Large intestine (tissue), 3 donors: Measurements from ENCODE around the gene INVS. TPM values are rescaled to one million over a fixed set of nuclear protein-coding genes. Genes with fewer than 3 reads are reported as not detected.
"Not testable (repeated sequence)": the region's sequence is repeated elsewhere in the genome, so short reads cannot be mapped to it uniquely, and the experiment has no call there.

Source experiments
- DNase-seq, 2 donors: peaks; one replicate each; pipeline versions ENCODE4 v3.0.0 to v3.0.0-alpha.2; 2013
- H3K27ac ChIP-seq: one replicate; pipeline ENCODE4 v1.5.1; 2013; ENCODE audit warnings: low read length
- H3K27me3 ChIP-seq: 2 replicates; pipeline ENCODE4 v1.6.1; 2013; ENCODE audit warnings: low read length; ENCODE audit not compliant: control insufficient read depth, insufficient read depth
- H3K36me3 ChIP-seq: 2 replicates; pipeline ENCODE4 v1.6.1; 2013; ENCODE audit warnings: low read length; ENCODE audit not compliant: control insufficient read depth, insufficient read depth
- H3K4me1 ChIP-seq: one replicate; pipeline ENCODE4 v1.6.1; 2013; ENCODE audit warnings: low read length; ENCODE audit not compliant: control insufficient read depth, insufficient read depth
- H3K4me3 ChIP-seq: one replicate; pipeline ENCODE4 v1.5.1; 2013; ENCODE audit warnings: low read length
- H3K9me3 ChIP-seq: one replicate; pipeline ENCODE4 v1.6.1; 2013; ENCODE audit warnings: mild to moderate bottlenecking, low read depth, low read length, moderate library complexity; ENCODE audit not compliant: control insufficient read depth
- WGBS: methylation state at CpG from one replicate; pipeline ENCODE4 v1.1.5; 2013; ENCODE audit warnings: low lambda C conversion rate; ENCODE audit not compliant: insufficient coverage; 5-methylcytosine and 5-hydroxymethylcytosine counted together
- polyA plus RNA-seq: library from polyadenylated mRNA; unstranded; fragments of 120-200 nt; gene quantifications from one replicate; pipeline ENCODE4 v1.2.1, GENCODE V29; 2013

Gene INVS
- polyA plus RNA-seq, 1 donor: 15.8 TPM

DNA sequence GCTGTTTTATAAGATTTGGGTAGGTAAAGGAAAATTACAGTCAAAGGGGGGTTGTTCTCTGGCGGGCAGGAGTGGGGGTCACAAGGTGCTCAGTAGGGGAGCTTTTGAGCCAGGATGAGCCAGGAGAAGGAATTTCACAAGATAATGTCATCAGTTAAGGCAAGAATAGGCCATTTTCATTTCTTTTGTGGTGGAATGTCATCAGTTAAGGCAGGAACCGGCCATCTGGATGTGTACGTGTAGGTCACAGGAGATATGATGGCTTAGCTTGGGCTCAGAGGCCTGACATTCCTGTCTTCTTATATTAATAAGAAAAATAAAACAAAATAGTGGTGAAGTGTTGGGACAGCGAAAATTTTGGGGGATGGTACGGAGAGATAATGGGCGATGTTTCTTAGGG, 41.3 kb downstream of the INVS start:
- H3K27me3 ChIP-seq, H3K4me1 ChIP-seq, H3K4me3 ChIP-seq, H3K36me3 ChIP-seq, H3K27ac ChIP-seq, DNase-seq, H3K9me3 ChIP-seq: not testable (repeated sequence)
- 93% methylated on average over 3 of the region's 6 CpGs for WGBS

DNA sequence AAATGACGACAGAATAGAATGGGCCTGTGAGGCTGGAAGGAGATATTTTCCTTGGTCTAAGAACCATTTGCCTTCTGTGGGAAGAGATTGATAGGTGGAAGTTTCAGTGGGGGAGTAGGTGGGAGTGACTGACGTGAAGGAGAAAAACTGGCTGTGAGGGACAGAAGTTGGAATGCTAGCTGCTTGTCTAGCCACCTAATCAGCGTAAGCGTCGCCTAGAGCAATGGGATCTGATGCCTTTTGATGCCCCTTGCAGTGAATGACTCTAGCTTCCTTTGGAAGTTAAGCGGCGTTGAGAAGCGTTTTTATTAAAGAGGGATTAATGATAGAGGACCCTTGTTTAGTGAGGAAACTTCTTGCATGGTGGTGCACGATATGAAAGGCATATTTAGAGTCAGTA, 42.8 kb downstream of the INVS start:
- DNase-seq, H3K36me3 ChIP-seq, H3K27me3 ChIP-seq, H3K27ac ChIP-seq, H3K4me3 ChIP-seq, H3K4me1 ChIP-seq, H3K9me3 ChIP-seq: not testable (repeated sequence)
- 100% methylated on average over 2 of the region's 9 CpGs for WGBS

GRCh38 chr9:100145167-100145934, 46.3 kb downstream of the INVS start:
- H3K36me3 ChIP-seq, H3K4me3 ChIP-seq, DNase-seq, H3K27me3 ChIP-seq, H3K9me3 ChIP-seq, H3K4me1 ChIP-seq, H3K27ac ChIP-seq: not testable (repeated sequence)
- 86% methylated on average over 3 of the region's 15 CpGs for WGBS

- WGBS: no CpG with 5 or more reads among the region's 8 CpGs
- H3K4me3 ChIP-seq: not testable (repeated sequence)
Observed at GRCh38 chr9:100145976-100146375, 46.9 kb downstream of the INVS start.

GRCh38 chr9:100150214-100150613, 51.2 kb downstream of the INVS start:
- H3K9me3 ChIP-seq: no peaks in the 10 kb centered on the region

More at GRCh38 chr9:100145976-100146375, 46.9 kb downstream of the INVS start:
- not testable (repeated sequence) for H3K36me3 ChIP-seq, H3K27ac ChIP-seq, H3K4me1 ChIP-seq, H3K9me3 ChIP-seq, DNase-seq, H3K27me3 ChIP-seq

GRCh38 chr9:100160021-100160420, 61.0 kb downstream of the INVS start:
- no CpG with 5 or more reads among the region's 3 CpGs for WGBS
- Histone ChIP-seq H3K36me3 (no peaks in the 10 kb centered on the region), H3K27ac (no peak overlapping the region), H3K27me3 (no peaks in the 10 kb centered on the region), H3K4me1 (no peaks in the 10 kb centered on the region), H3K4me3 (no peak overlapping the region), H3K9me3 (no peaks in the 10 kb centered on the region)
- DNase-seq: no peak

More at GRCh38 chr9:100150214-100150613, 51.2 kb downstream of the INVS start:
- H3K27ac ChIP-seq: no peak overlapping the region
- 63% methylated on average over 2 of the region's 2 CpGs for WGBS
- no peaks in the 10 kb centered on the region for H3K4me1 ChIP-seq
- no peak overlapping the region for H3K4me3 ChIP-seq
- H3K27me3 ChIP-seq: no peaks in the 10 kb centered on the region
- no peak for DNase-seq
- H3K36me3 ChIP-seq: no peaks in the 10 kb centered on the region

DNA sequence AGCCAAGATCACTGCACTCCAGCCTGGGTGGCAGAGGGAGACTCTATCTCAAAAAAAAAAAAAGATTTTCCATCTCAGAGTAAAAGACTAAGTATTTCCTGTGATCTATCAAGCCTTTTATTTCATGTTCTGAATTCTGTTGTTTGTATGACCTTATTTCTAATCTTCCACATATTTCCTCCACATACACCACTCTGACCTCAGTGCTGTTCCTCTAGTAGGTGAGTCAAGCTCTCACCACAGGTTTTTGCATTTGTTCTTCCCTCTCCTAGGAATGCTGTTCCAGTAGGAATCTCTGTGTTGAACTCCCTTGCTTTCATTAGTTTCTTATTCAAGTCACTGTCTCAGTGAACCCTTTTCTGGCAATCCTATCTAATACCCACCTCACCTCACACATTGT, 68.1 kb downstream of the INVS start:
- H3K4me3 ChIP-seq: no peak overlapping the region
- DNase-seq: no peak
- H3K27me3 ChIP-seq: no peaks in the 10 kb centered on the region
- no peak overlapping the region for H3K27ac ChIP-seq
- H3K36me3 ChIP-seq: peaks cover 2% of the 10 kb centered on the region
- H3K4me1 ChIP-seq: no peaks in the 10 kb centered on the region
- no peaks in the 10 kb centered on the region for H3K9me3 ChIP-seq

GRCh38 chr9:100167915-100168654, 69.0 kb downstream of the INVS start:
- Histone ChIP-seq H3K36me3 (peaks cover 2% of the 10 kb centered on the region), H3K4me1 (no peaks in the 10 kb centered on the region), H3K4me3 (no peak overlapping the region), H3K27me3 (no peaks in the 10 kb centered on the region), H3K9me3 (no peaks in the 10 kb centered on the region), H3K27ac (no peak overlapping the region)
- no peak for DNase-seq
- 100% methylated on average over 1 of the region's 5 CpGs for WGBS

DNA sequence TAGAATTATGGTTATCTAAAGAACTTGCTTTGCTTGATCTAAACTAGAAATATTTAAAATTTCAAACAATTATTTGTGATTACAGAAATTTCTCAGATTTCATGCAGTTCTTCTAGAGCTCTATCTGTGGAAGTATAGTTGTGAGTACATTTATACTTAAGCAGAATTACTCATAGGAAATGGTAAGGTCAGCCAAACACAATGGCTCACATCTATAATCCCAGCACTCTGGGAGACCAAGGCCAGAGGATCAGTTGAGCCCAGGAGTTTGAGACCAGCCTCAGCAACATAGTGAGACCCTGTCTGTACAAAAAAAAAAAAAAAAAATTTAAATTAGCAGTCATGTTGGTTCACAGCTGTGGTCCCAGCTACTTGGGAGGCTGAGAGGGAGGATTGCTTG, 71.0 kb downstream of the INVS start:
- Histone ChIP-seq H3K9me3 (peaks cover 2% of the 10 kb centered on the region), H3K4me1 (no peaks in the 10 kb centered on the region), H3K27ac (no peak overlapping the region), H3K27me3 (no peaks in the 10 kb centered on the region), H3K36me3 (peaks cover 3% of the 10 kb centered on the region), H3K4me3 (no peak overlapping the region)
- DNase-seq: no peak

- Histone ChIP-seq H3K27me3 (no peaks in the 10 kb centered on the region), H3K36me3 (peaks cover 4% of the 10 kb centered on the region), H3K4me1 (no peaks in the 10 kb centered on the region), H3K27ac (no peak overlapping the region), H3K9me3 (peaks cover 4% of the 10 kb centered on the region), H3K4me3 (no peak overlapping the region)
- no peak for DNase-seq
Observed at GRCh38 chr9:100170556-100170955, 71.5 kb downstream of the INVS start.

- no CpG with 5 or more reads among the region's 1 CpG for WGBS
- H3K4me1 ChIP-seq: no peaks in the 10 kb centered on the region
- peaks cover 2% of the 10 kb centered on the region for H3K36me3 ChIP-seq
- H3K27ac ChIP-seq: no peak overlapping the region
- H3K4me3 ChIP-seq: no peak overlapping the region
- no peaks in the 10 kb centered on the region for H3K27me3 ChIP-seq
- DNase-seq: no peak
- peaks cover 14% of the 10 kb centered on the region for H3K9me3 ChIP-seq
Observed at GRCh38 chr9:100186356-100186755, 87.3 kb downstream of the INVS start.
